Measurements from ENCODE around the gene TSHR.

Gene TSHR

DNA sequence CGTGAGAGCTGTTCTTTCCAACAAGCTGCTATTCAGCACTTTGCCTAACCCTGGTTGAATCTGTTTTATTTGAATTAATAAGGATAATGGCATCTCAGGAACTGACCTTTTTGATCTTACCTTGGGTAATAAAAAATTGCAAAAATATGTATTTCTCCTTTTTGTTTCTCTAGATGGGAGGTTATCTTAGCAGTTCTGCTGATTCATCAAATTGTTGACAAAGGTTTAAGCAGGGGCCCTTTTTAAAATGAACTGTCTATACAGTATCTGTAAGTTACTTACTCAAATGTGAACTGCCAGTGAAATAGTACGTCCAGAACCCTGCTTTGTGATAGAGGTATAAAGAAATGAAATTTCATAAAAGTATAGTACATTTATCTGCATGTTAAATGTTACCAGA is 681 bp downstream of the TSHR start:
- H4K20me1 ChIP-seq (ENCODE audit: control insufficient read depth, insufficient read depth, low read depth, low read length), result no peaks in the 10 kb centered on the region
- peak overlapping the region; percentile 59; the same call in 1 of the 2 replicates for H3K4me2 ChIP-seq (ENCODE audit: low read length)
- TF ChIP-seq EZH2phosphoT487 (IDR thresholded peaks at IDR 0.05; ENCODE audit: borderline replicate concordance, low read length), result no peak
- TF ChIP-seq, protein P1, sequence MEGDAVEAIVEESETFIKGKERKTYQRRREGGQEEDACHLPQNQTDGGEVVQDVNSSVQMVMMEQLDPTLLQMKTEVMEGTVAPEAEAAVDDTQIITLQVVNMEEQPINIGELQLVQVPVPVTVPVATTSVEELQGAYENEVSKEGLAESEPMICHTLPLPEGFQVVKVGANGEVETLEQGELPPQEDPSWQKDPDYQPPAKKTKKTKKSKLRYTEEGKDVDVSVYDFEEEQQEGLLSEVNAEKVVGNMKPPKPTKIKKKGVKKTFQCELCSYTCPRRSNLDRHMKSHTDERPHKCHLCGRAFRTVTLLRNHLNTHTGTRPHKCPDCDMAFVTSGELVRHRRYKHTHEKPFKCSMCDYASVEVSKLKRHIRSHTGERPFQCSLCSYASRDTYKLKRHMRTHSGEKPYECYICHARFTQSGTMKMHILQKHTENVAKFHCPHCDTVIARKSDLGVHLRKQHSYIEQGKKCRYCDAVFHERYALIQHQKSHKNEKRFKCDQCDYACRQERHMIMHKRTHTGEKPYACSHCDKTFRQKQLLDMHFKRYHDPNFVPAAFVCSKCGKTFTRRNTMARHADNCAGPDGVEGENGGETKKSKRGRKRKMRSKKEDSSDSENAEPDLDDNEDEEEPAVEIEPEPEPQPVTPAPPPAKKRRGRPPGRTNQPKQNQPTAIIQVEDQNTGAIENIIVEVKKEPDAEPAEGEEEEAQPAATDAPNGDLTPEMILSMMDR (IDR thresholded peaks at IDR 0.05; ENCODE audit: low read depth, low read length, poor library complexity, severe bottlenecking), result no peak
- H3K27me3 ChIP-seq (ENCODE audit: control insufficient read depth, low read length), result peaks cover 8% of the 10 kb centered on the region
- peaks cover 14% of the 10 kb centered on the region; the same call in 1 of the 2 replicates for H3F3A ChIP-seq (ENCODE audit: control insufficient read depth, insufficient read depth)
- H3K4me3 ChIP-seq (ENCODE audit: low read length), result 0 out of 2 replicates have a peak overlapping the region, but pooled peaks have one; percentile 20
- peaks cover 62% of the 10 kb centered on the region for H3K4me1 ChIP-seq (ENCODE audit: control insufficient read depth, low read length)
- H3K9me3 ChIP-seq (ENCODE audit: control insufficient read depth, insufficient read depth, low read length), result no peaks in the 10 kb centered on the region
- no peak overlapping the region for H3K27ac ChIP-seq (ENCODE audit: low read depth, low read length)
- no peaks in the 10 kb centered on the region for H3K9me2 ChIP-seq (replicated peaks; ENCODE audit: control insufficient read depth, low read length)
- H3K36me3 ChIP-seq (ENCODE audit: control insufficient read depth, low read length), result peaks cover 8% of the 10 kb centered on the region; the same call in 1 of the 2 replicates
- H3K79me2 ChIP-seq (ENCODE audit: control insufficient read depth, low read length), result no peaks in the 10 kb centered on the region

DNA sequence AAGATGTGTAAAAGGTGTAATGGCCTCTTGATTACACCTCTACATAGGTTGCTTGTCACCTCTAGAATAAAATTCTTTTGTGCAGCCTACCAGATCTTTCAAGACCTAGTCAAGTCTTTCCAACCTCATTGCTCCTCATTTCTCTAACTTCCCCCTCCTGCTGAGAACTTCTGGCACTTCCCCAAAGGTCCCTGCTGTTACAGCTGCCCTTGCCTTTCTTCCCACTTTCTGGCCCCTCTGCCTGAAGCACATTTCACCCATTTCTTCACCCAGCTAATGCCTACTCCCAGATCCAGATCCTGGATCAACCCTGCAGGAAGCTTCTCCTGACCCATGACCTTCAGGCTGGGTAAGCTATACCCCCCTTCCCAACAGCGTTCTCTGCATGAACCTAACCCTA is 1.5 kb downstream of the TSHR start:
- H3K27me3 ChIP-seq (ENCODE audit: control insufficient read depth, low read length), result peaks cover 5% of the 10 kb centered on the region
- H3F3A ChIP-seq (ENCODE audit: control insufficient read depth, insufficient read depth), result peaks cover 14% of the 10 kb centered on the region; the same call in 1 of the 2 replicates
- peak overlapping the region; percentile 59 for H3K4me2 ChIP-seq (ENCODE audit: low read length)
- no peaks in the 10 kb centered on the region for H4K20me1 ChIP-seq (ENCODE audit: control insufficient read depth, insufficient read depth, low read depth, low read length)
- H3K4me1 ChIP-seq (ENCODE audit: control insufficient read depth, low read length), result peaks cover 64% of the 10 kb centered on the region
- no peaks in the 10 kb centered on the region for H3K79me2 ChIP-seq (ENCODE audit: control insufficient read depth, low read length)
- H3K36me3 ChIP-seq (ENCODE audit: control insufficient read depth, low read length), result peaks cover 8% of the 10 kb centered on the region; the same call in 1 of the 2 replicates
- H3K9me2 ChIP-seq (replicated peaks; ENCODE audit: control insufficient read depth, low read length), result no peaks in the 10 kb centered on the region
- peak overlapping the region; percentile 42 for H3K27ac ChIP-seq (ENCODE audit: low read depth, low read length)
- no peaks in the 10 kb centered on the region for H3K9me3 ChIP-seq (ENCODE audit: control insufficient read depth, insufficient read depth, low read length)
- H3K4me3 ChIP-seq (ENCODE audit: low read length), result peak overlapping the region; percentile 54
- TF ChIP-seq EZH2phosphoT487 (IDR thresholded peaks at IDR 0.05; ENCODE audit: borderline replicate concordance, low read length), result no peak
- TF ChIP-seq, protein P1 (IDR thresholded peaks at IDR 0.05; ENCODE audit: low read depth, low read length, poor library complexity, severe bottlenecking), result no peak

DNA sequence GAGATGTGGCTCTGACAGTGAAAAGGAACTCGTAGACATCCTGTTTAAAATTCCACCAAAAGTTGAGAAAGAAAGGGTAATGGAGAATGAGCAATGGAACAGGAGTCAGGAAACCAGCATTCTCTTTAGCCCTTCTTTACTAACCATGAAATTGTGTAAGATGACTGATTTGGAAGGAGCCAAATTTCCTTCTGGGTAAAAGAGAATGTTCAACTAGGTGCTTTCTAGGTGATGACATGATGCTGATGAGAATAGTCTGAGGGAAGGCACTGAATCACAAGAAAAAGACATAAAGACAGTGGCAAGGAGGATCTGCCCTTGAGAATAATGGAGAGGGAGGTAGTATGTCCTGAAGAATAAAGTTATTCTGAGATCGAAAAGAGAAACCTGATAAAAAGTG is 2.2 kb downstream of the TSHR start:
- Histone ChIP-seq H3K27me3 (ENCODE audit: control insufficient read depth, low read length) (peaks cover 5% of the 10 kb centered on the region; the same call in 1 of the 2 replicates), H3K4me2 (ENCODE audit: low read length) (peak overlapping the region; percentile 59), H3K4me1 (ENCODE audit: control insufficient read depth, low read length) (peaks cover 64% of the 10 kb centered on the region)

More for the DNA sequence above, 2.2 kb downstream of the TSHR start:
- H3K36me3 ChIP-seq (ENCODE audit: control insufficient read depth, low read length), result peaks cover 8% of the 10 kb centered on the region; the same call in 1 of the 2 replicates
- no peaks in the 10 kb centered on the region for H4K20me1 ChIP-seq (ENCODE audit: control insufficient read depth, insufficient read depth, low read depth, low read length)
- H3K9me2 ChIP-seq (replicated peaks; ENCODE audit: control insufficient read depth, low read length), result no peaks in the 10 kb centered on the region
- H3K9me3 ChIP-seq (ENCODE audit: control insufficient read depth, insufficient read depth, low read length), result no peaks in the 10 kb centered on the region
- TF ChIP-seq, protein P1 (IDR thresholded peaks at IDR 0.05; ENCODE audit: low read depth, low read length, poor library complexity, severe bottlenecking), result no peak
- no peak for TF ChIP-seq EZH2phosphoT487 (IDR thresholded peaks at IDR 0.05; ENCODE audit: borderline replicate concordance, low read length)
- no peaks in the 10 kb centered on the region for H3K79me2 ChIP-seq (ENCODE audit: control insufficient read depth, low read length)
- peaks cover 14% of the 10 kb centered on the region; the same call in 1 of the 2 replicates for H3F3A ChIP-seq (ENCODE audit: control insufficient read depth, insufficient read depth)
- peak overlapping the region; percentile 42 for H3K27ac ChIP-seq (ENCODE audit: low read depth, low read length)
- peak overlapping the region; percentile 54 for H3K4me3 ChIP-seq (ENCODE audit: low read length)

All from DOHH2 (cell line).